Suppressor macrophage treated with lipopolysaccharide for 4 hours (primary cell): ENCODE data around the gene RNF146.
"Not testable (repeated sequence)": the region's sequence is repeated elsewhere in the genome, so short reads cannot be mapped to it uniquely, and the experiment has no call there.

Experiments
- DNase-seq: peaks from one replicate; pipeline ENCODE4 v3.0.0-alpha.2; 2020

Gene RNF146

DNA sequence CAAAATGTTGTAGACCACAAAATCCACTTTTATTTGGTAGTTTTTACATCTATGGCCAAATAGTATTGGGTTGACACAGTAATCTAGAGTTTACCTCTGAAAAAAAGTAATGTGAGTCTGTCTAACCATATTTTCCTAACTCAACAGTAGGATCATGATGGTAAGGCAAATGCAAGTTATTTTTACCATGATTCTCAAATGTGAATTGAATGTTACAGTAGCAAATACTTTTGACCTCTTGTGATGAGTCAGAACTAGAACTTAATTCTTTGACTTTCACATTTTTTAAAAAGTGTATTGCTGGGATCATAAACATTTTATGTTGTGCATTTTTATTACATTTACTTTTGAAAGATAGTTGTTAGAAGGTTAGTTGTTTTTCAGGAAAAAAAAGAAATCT is 22.0 kb downstream of the RNF146 start:
- no peak for DNase-seq

- DNase-seq, result no peak
Measured at GRCh38 chr6:127289934-127290333, 23.3 kb downstream of the RNF146 start.

- no peak for DNase-seq
Measured at GRCh38 chr6:127290391-127291265, 24.0 kb downstream of the RNF146 start.

DNA sequence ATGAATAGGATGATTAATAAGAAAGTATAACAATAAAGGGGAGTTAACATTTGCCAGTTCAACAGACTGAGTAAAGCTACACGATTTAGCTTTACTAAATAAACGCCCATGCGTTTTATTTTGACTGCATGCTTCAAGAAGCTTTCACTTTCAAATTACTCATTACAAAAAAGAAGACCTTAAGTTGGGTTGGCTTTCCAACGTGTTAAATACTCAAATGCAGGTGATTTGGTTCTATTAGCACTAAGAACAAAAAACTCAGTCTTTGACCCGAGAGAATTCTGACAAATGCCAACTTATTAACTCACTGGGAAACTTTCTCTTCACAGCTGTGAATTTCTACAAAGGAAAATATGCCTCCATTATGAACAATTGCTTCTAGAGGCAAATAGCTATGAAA is 24.8 kb downstream of the RNF146 start:
- DNase-seq, result no peak

- no peak for DNase-seq
Measured at GRCh38 chr6:127297502-127298070, 30.9 kb downstream of the RNF146 start.

GRCh38 chr6:127298475-127298874 is 31.8 kb downstream of the RNF146 start:
- DNase-seq, result no peak

- DNase-seq, result no peak
Measured at GRCh38 chr6:127299522-127300240, 33.0 kb downstream of the RNF146 start.

DNA sequence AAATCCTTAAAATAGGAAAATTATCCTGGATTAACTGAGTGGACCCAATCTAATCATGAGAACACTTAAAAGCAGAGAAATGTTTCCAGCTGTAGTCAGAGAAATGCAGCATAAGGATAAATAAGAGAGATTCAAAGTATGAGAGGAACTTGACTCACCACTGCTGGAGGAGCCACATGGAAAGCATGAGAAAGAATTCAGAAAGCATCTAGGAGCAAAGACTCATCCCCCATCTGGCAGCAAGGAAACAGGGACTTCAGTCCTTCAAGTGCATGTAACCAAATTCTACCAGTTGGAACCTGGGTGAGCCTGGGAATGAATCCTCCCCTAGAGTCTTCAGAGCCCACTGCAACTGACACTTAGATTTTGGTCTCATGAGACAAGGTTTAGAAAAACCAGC is 33.7 kb downstream of the RNF146 start:
- no peak for DNase-seq

DNA sequence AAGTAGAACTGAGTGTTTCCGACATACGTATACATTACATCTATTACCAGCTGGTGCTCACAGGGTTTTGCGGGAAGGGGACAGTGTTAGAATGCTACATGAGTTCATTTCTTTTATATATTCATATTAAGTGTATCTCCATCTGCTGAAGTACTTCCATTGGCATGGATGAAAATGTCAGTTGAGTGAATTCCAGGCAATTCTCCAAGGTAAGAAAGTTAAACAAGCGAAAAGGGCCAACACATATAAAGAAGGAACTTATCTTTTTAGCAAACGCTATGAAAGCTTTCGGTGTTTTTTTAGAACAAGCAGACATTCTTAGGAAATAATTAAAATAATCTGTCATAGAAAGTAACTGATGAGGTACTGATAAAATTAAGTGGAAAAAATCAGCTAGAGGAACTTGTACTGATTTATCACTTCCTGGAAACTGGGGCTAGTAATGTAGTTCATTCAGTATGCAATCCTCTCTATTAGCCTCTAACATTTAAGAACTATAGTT is 34.6 kb downstream of the RNF146 start:
- no peak for DNase-seq

- DNase-seq, result peak; percentile 80
Measured at GRCh38 chr6:127302728-127303660, 36.3 kb downstream of the RNF146 start.

GRCh38 chr6:127303917-127304316 is 37.3 kb downstream of the RNF146 start:
- no peak for DNase-seq

- no peak for DNase-seq
Measured at GRCh38 chr6:127305741-127306140, 39.1 kb downstream of the RNF146 start.

GRCh38 chr6:127317388-127318128 is 50.9 kb downstream of the RNF146 start:
- DNase-seq, result peak; percentile 69

DNA sequence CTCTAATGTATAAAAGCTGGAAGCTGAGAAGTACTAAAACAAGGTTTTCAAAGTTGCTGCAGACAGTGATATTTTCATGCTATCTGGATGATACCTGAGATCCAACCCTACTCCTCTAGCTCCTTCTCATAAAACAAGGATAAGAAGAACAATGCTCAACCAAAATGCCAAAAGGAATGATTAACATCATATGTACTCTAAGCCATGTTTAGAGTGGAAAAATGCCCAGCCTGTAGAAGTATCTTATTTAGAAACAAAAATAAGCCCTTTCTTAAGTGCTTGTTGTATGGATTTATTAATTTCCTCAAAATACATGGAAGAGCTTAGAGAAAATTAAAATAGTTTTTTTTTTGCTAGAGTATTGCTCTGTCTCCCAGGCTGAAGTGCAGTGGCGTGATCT is 53.0 kb downstream of the RNF146 start:
- DNase-seq, result no peak

DNA sequence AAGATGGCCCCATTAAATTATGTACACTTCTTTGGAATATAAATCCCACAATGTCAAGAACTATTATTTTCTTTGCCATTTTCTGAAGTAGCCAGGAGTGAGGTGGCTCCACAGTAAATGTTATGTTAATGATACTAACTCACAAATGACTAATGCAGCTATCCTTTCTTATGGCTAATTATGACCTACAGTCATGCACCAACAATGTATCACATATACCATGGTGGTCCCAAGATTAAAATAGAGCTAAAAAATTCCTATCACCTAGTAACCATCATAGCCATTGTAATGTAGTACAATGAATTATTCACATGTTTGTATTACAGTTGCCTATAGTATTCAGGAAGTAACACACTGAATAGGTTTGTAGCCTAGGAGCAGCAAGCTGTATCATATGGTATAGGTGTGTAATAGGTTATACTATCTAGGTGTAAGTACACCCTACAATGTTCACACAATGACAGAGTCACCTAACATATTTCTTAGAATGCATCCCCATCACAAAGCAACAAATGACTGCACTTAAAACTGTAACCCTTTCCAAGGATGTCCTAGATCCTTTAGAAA is 61.5 kb downstream of the RNF146 start:
- DNase-seq, result no peak

- DNase-seq, result not testable (repeated sequence)
Measured at GRCh38 chr6:127331256-127331655, 64.6 kb downstream of the RNF146 start.

GRCh38 chr6:127332383-127332961 is 65.8 kb downstream of the RNF146 start:
- DNase-seq, result no peak
